ENCODE measurements around the gene UCP2. TPM values are rescaled to one million over a fixed set of nuclear protein-coding genes. Genes with fewer than 3 reads are reported as not detected.

The UCP2 gene
- total and polyA plus RNA-seq, 9 of the 15 experiments (the other 6 are each of a cell fraction or from before 2014, with no cell fraction given): 19.2 to 216 (median 87.9) TPM

- H3K79me2 ChIP-seq (ENCODE audit: control insufficient read depth, insufficient read depth, low read length): no peaks in the 10 kb centered on the region
- intact Hi-C loops (cut with micrococcal nuclease): no loop called here
- BruUV-seq (replicated peaks): no TSS peak
- WGBS (ENCODE audit: insufficient coverage, low coverage, missing lambda C conversion rate): 69% methylated on average over 6 of the region's 6 CpGs
- ChIA-PET POLR2A (interaction anchor here (0.5 to 1.1 kb wide), 5 partner anchors 9 to 52 kb away, joined by 3 to 5 read pairs (median 3); no protein-coding TSS in a partner anchor), CTCF (ENCODE audit: low intra/inter-chr PET ratio) (no interaction called here)
- TF ChIP-seq ZSCAN32 (CRISPR knock-in tag; IDR thresholded peaks at IDR 0.05): no peak
- TF ChIP-seq BCOR (IDR thresholded peaks at IDR 0.05): no peak
- no peak for TF ChIP-seq WHSC1 (IDR thresholded peaks at IDR 0.05; ENCODE audit: low read length)
- TF ChIP-seq ZBTB1 (CRISPR knock-in tag; IDR thresholded peaks at IDR 0.05; ENCODE audit: borderline replicate concordance, low read depth): no peak
- H4K20me1 ChIP-seq (replicated peaks; ENCODE audit: control insufficient read depth, insufficient read depth, low read length): no peaks in the 10 kb centered on the region
- in situ Hi-C loops (cut with MboI): no loop called here
- no peak overlapping the region for H3K4me3 ChIP-seq
- peak overlapping the region in 1 of 2 experiments; percentile 26; a peak in 1 of 4 replicates for H3K9ac ChIP-seq (ENCODE audit: insufficient read depth in 1 of 2, low read depth in 2 of 2, low read length in 2 of 2)
- peaks cover 54 to 61% of the 10 kb centered on the region in 2 experiments for H3K4me1 ChIP-seq (replicated peaks in 1 of 2; ENCODE audit: control insufficient read depth in 2 of 2, insufficient read depth in 2 of 2, low read length in 2 of 2)
- H3K9me3 ChIP-seq (replicated peaks; ENCODE audit: control insufficient read depth, insufficient read depth, low read depth, low read length): no peaks in the 10 kb centered on the region
- no peaks in the 10 kb centered on the region for H3K27me3 ChIP-seq (ENCODE audit: control insufficient read depth in 2 of 2, insufficient read depth in 2 of 2, low read length in 2 of 2)
- FAIRE-seq: no peak
- no peak overlapping the region for H3K27ac ChIP-seq (ENCODE audit: extremely low read depth, low read depth, low read length)
- H3K9me1 ChIP-seq (ENCODE audit: control insufficient read depth, insufficient read depth, low read length): peaks cover 5% of the 10 kb centered on the region
- no peaks in the 10 kb centered on the region for H3K36me3 ChIP-seq (ENCODE audit: control insufficient read depth, insufficient read depth, low read length)
- DNase-seq (ENCODE audit: extremely low read depth in 1 of 4, low spot score in 3 of 4): no peak
- no peak overlapping the region for H3K4me2 ChIP-seq (ENCODE audit: insufficient read depth, low read length)
- no peak overlapping the region for H2AFZ ChIP-seq (ENCODE audit: low read depth, low read length)
- no peak for ATAC-seq
Observed at GRCh38 chr11:74007691-74008372, 25.2 kb upstream of the UCP2 start.

- CTCF ChIA-PET (ENCODE audit: low intra/inter-chr PET ratio): no interaction called here
- TF ChIP-seq, protein P1, sequence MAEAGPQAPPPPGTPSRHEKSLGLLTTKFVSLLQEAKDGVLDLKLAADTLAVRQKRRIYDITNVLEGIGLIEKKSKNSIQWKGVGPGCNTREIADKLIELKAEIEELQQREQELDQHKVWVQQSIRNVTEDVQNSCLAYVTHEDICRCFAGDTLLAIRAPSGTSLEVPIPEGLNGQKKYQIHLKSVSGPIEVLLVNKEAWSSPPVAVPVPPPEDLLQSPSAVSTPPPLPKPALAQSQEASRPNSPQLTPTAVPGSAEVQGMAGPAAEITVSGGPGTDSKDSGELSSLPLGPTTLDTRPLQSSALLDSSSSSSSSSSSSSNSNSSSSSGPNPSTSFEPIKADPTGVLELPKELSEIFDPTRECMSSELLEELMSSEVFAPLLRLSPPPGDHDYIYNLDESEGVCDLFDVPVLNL (CRISPR knock-in tag; IDR thresholded peaks at IDR 0.05; ENCODE audit: low read depth): no peak
- no peak for TF ChIP-seq HIVEP1 (CRISPR knock-in tag; IDR thresholded peaks at IDR 0.05)
- no peak for TF ChIP-seq MAFG (tag; conservative IDR thresholded peaks at IDR 0.05)
- TF ChIP-seq HMG20A (CRISPR knock-in tag; conservative IDR thresholded peaks at IDR 0.05): no peak
- TF ChIP-seq NR2C1 (IDR thresholded peaks at IDR 0.05): no peak
- no peak for TF ChIP-seq NR2C1 (tag; IDR thresholded peaks at IDR 0.05)
- no peak for TF ChIP-seq SMARCA4 (IDR thresholded peaks at IDR 0.05)
Observed at GRCh38 chr11:74006743-74007304, 24.2 kb upstream of the UCP2 start.

More at GRCh38 chr11:74006743-74007304, 24.2 kb upstream of the UCP2 start:
- POLR2A ChIA-PET: interaction anchor here (0.5 kb wide), 1 partner anchor 8 kb away, joined by 3 read pairs; no protein-coding TSS in a partner anchor
- no peak for FAIRE-seq
- ATAC-seq: no peak
- Histone ChIP-seq H4K20me1 (replicated peaks; ENCODE audit: control insufficient read depth, insufficient read depth, low read length) (no peaks in the 10 kb centered on the region), H2AFZ (ENCODE audit: low read depth, low read length) (no peak overlapping the region), H3K79me2 (ENCODE audit: control insufficient read depth, insufficient read depth, low read length) (no peaks in the 10 kb centered on the region), H3K27ac (ENCODE audit: extremely low read depth, low read depth, low read length) (no peak overlapping the region), H3K4me3 (no peak overlapping the region), H3K9me3 (replicated peaks; ENCODE audit: control insufficient read depth, insufficient read depth, low read depth, low read length) (no peaks in the 10 kb centered on the region), H3K9me1 (ENCODE audit: control insufficient read depth, insufficient read depth, low read length) (peaks cover 5% of the 10 kb centered on the region), H3K27me3 (ENCODE audit: control insufficient read depth in 2 of 2, insufficient read depth in 2 of 2, low read length in 2 of 2) (no peaks in the 10 kb centered on the region), H3K36me3 (ENCODE audit: control insufficient read depth, insufficient read depth, low read length) (no peaks in the 10 kb centered on the region), H3K9ac (ENCODE audit: insufficient read depth in 1 of 2, low read depth in 2 of 2, low read length in 2 of 2) (peak overlapping the region in 1 of 2 experiments; percentile 13; a peak in 1 of 4 replicates), H3K4me2 (ENCODE audit: insufficient read depth, low read length) (no peak overlapping the region), H3K4me1 (replicated peaks in 1 of 2; ENCODE audit: control insufficient read depth in 2 of 2, insufficient read depth in 2 of 2, low read length in 2 of 2) (peaks cover 47 to 57% of the 10 kb centered on the region in 2 experiments)
- in situ Hi-C loops (cut with MboI): no loop called here
- WGBS (ENCODE audit: insufficient coverage, low coverage, missing lambda C conversion rate): 71% methylated on average over 7 of the region's 7 CpGs
- intact Hi-C loops (cut with micrococcal nuclease): no loop called here
- BruUV-seq (replicated peaks): no TSS peak
- no peak for DNase-seq (ENCODE audit: extremely low read depth in 1 of 4, low spot score in 3 of 4)

All from K562 (cell line).